ENCODE measurements around the gene PCCA.

DNA sequence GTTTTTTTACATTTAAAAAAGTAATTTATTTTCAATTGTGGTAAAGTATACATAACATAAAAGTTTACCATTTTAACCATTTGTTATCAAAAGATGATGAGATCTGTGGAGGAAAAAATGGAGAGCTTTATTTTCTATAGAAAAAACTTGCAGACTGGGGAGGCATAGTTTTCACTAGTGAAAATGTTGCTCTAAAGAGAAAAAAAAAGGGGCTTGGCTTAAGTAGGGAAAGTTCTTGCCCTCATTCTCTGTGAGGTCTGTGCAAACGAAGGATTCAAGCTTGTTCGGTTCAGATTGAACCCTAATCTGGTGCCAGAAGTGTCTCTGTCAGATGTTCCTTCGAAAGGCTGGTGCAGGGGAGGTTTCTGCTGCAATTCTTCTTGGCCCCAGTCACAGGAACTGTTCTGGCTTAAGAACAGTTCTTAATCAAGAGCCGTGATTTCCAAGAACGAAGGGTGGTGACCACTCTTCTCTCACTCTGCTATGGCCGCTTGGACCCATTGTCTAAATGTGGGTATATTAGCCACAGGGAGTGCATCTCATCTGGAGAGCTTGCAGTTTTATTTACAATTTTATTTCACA lies 42.1 kb downstream of the PCCA start:
- TF ChIP-seq, protein P1, sequence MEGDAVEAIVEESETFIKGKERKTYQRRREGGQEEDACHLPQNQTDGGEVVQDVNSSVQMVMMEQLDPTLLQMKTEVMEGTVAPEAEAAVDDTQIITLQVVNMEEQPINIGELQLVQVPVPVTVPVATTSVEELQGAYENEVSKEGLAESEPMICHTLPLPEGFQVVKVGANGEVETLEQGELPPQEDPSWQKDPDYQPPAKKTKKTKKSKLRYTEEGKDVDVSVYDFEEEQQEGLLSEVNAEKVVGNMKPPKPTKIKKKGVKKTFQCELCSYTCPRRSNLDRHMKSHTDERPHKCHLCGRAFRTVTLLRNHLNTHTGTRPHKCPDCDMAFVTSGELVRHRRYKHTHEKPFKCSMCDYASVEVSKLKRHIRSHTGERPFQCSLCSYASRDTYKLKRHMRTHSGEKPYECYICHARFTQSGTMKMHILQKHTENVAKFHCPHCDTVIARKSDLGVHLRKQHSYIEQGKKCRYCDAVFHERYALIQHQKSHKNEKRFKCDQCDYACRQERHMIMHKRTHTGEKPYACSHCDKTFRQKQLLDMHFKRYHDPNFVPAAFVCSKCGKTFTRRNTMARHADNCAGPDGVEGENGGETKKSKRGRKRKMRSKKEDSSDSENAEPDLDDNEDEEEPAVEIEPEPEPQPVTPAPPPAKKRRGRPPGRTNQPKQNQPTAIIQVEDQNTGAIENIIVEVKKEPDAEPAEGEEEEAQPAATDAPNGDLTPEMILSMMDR (IDR thresholded peaks at IDR 0.05) = no peak
- TF ChIP-seq EZH2 (IDR thresholded peaks at IDR 0.05; ENCODE audit: borderline replicate concordance, insufficient read depth, low read depth, low read length, poor library complexity, severe bottlenecking) = no peak
